HS-27A (cell line): Measurements from ENCODE around the gene HSD17B4.
A peak's percentile ranks its signal among the peaks of the same experiment; 100 is the strongest.
"Not testable (repeated sequence)": the region's sequence is repeated elsewhere in the genome, so short reads cannot be mapped to it uniquely, and the experiment has no call there.

Experiments
- DNase-seq: peaks from one replicate; pipeline ENCODE4 v3.0.0-alpha.2; 2012; ENCODE audit warnings: low read depth, missing footprints

HSD17B4 gene, protein sequence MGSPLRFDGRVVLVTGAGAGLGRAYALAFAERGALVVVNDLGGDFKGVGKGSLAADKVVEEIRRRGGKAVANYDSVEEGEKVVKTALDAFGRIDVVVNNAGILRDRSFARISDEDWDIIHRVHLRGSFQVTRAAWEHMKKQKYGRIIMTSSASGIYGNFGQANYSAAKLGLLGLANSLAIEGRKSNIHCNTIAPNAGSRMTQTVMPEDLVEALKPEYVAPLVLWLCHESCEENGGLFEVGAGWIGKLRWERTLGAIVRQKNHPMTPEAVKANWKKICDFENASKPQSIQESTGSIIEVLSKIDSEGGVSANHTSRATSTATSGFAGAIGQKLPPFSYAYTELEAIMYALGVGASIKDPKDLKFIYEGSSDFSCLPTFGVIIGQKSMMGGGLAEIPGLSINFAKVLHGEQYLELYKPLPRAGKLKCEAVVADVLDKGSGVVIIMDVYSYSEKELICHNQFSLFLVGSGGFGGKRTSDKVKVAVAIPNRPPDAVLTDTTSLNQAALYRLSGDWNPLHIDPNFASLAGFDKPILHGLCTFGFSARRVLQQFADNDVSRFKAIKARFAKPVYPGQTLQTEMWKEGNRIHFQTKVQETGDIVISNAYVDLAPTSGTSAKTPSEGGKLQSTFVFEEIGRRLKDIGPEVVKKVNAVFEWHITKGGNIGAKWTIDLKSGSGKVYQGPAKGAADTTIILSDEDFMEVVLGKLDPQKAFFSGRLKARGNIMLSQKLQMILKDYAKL

DNA sequence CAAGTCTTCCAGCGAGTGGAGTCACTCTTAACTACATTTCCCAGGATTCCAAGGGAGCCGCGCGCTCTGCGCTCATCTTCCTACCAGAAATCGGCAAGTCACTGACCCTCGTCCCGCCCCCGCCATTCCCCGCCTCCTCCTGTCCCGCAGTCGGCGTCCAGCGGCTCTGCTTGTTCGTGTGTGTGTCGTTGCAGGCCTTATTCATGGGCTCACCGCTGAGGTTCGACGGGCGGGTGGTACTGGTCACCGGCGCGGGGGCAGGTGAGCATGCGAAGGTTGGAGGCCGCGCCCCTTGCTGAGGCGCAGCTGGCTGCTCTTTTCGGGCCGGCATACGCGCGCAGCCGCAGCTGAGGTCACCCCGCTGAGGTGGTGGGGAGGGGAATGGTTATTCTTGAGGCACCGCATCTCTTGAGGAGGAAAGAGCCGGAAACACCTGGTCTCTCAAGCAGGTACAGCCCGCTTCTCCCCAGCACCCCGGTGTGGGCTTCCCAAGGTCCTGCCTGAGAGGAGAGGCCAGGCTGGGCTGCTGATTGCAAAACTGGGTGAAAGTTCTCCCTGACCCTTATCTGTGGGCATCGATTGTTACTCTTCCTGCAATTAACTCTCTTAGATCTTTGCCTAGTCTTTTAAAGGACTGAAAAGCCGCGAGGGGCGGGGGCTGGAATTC, at the start of gene HSD17B4:
Gene HSD17B4, plus strand, starts transcription at position 125 of the 667 bp plus-strand sequence. Its CDS starts 79 bp downstream, at position 204.
- DNase-seq, result peak; percentile 51

DNA sequence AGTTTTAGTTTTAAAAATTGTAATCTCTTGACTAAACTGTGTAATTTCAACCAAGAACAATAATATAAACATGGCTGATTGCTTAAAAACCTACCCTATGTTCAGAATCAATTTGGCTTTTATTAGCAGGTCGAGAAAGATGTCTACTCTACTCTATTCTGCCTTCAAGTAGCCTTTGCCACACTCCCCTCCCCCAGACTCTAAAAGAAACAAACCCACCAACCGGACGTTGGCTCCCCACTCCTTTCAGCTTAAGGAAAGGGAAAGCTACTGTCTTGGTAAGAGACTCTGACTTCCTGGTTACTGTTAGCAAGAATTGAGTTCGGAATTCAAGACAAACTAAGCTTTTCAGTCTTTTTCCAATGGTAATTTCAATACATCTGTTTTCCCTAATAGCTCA, 49.7 kb upstream of the HSD17B4 start:
- no peak for DNase-seq

DNA sequence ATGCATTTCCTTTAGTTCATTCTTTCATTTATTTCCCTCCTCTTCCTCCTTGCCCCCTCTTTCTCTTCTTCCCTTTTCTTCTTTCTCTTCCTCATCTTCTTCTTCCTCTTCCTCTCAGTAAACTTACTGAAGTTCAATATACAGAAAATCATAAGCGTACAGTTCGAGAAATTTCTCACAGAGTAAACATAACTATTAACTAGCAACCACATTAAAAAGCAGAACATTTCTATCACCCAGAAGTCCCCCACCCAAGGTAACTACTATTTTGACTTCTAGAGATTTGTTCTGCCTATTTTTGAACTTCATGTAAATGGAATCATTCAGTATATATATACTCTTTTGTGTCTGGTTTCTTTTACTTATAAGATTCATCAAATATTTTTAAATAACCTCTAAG, 48.3 kb upstream of the HSD17B4 start:
- DNase-seq, result no peak

DNA sequence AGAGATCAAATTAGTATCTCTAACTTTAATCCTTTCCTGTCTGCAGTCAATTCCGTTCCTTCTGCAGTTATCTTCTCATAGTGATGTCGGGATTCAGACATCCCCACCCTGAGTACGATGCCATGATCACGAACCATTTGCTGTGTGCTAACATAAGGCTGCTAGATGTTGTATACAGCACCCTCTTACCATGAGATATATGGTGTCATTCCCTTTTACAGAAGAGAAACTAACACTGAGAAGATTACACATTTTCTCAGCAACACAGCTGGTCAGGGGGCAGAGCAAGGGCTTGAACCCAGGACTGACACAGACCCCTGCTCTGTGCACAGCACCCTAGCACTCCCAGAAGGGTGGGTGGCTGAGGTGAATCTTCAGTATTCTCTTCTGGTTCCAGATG, 46.9 kb upstream of the HSD17B4 start:
- DNase-seq, result no peak

DNA sequence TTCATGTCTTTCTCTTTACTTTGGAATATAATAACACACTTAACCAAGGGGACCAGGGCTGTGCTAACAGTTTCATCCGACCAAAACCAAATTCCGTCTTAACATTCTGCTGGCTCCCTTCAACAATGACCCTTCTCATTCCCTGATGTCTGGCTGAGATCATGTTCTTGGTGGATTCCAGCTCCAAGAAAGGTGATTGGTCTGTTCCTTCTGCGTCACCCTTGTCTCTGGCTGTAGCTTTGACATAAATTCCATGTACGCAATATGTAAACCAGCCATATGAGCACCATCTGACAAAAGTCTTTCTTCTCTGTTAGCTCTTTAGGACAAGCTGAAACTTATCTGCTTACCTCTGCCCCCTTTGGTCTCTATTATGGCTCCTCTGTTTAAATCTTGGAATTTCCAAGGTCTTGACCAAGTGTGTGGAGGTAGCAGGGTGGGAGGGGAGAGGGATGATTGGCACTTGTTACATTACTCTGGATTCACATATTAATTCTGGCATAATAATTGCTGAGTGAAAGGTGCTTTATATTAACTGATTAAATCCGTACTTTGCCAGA, 45.7 kb upstream of the HSD17B4 start:
- no peak for DNase-seq

DNA sequence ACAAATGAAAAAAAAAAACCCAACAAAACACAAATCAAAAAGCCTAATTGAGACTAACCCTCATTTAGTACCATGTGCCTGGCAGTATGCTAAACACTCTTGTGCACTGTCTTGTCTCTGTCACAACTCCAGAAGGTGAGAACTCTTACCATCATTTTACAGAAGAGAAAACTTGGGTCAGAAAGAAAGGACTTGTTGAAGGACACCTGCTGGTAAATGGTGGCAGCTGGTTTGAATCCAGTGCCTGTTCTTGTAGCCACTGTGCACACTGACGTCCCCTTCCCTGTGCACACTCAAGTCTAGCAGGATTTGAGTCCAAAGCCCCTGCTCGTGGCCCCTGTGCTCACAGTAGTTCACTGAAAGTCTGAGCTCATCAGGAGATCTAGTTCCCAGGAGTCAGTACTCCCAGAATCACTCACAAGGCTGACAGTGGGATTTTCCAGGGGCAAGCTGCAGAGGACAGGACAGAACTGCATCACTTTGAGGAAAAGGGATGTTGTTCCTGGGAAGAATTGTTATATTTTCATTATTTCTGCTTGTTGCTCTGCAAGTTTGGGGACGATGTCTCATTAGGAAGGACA, 43.0 kb upstream of the HSD17B4 start:
- no peak for DNase-seq

DNA sequence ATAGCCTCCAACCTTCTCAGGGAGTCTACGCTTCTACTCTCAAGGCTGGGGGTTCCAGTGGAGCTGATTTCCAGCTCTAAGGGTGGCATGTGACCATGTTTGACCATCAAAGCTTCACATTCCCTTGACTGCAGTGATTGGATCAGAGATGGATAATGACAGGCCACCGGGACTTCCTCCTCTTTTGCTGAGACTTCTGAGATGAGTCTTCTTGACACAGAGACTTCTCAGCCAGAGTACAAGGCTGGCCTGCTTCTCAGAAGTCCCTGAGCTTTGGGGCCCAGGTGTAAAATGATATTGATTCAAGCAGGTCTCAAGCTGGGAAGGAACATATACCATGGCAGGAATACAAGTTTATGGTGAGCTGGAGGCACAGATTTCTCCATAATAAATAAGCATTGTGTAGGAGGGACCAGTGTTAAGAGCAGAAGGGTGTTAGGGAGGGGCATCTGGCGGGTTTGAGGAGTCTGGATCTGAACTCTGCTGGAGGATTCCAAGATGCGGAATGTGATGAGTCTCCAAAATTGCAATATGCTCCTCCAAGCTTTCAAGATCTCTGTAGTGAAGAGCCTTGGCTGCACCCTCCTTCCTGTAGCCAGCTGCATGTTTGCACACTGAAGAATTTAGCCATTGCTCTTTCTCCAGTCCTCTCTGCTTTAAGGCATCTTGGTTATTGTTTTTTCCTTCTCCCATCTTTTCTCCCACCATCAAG, 41.7 kb upstream of the HSD17B4 start:
- DNase-seq, result no peak

DNA sequence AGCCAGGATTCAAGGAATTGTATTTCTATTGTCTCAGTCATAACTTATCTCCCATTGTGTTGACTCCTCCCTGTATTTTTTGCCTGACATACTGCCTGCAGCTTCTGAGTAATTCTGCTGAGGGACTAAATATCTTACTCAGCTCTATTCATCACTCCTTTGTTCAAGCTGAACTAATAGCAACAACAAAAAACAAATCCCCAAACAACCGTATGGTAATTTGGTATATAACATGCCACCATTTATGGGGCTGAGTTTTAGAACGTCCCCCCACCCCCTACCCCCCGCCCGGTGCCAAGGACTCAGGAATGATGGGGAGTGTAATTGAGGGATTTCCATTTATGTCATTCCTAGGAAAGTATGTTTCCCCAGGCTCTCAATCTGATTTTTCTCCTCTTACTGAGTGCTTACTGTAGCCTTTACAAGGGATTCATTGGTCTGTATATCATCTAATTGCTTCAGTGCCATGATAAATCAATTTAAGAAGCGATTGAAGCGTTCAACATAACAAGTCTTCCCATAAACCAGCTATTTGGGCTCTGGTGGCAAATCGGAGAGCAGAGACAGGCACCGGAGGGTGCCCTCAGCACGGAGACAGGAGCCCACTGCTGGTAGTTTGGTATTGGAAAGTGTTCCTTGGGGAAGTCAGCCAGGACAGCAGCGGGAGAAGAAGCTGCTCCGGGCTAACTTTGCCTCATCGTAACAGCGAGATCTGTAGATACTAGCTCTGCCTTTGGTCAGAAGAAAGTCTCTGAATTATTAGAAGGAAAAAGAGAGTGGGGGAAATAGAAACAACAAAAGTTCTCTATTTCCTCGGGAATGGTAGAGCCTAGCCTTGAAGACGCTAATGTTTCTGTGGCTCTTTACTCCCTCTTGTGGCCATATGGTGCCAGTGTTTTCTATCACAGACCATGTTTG, 40.7 kb upstream of the HSD17B4 start:
- no peak for DNase-seq

DNA sequence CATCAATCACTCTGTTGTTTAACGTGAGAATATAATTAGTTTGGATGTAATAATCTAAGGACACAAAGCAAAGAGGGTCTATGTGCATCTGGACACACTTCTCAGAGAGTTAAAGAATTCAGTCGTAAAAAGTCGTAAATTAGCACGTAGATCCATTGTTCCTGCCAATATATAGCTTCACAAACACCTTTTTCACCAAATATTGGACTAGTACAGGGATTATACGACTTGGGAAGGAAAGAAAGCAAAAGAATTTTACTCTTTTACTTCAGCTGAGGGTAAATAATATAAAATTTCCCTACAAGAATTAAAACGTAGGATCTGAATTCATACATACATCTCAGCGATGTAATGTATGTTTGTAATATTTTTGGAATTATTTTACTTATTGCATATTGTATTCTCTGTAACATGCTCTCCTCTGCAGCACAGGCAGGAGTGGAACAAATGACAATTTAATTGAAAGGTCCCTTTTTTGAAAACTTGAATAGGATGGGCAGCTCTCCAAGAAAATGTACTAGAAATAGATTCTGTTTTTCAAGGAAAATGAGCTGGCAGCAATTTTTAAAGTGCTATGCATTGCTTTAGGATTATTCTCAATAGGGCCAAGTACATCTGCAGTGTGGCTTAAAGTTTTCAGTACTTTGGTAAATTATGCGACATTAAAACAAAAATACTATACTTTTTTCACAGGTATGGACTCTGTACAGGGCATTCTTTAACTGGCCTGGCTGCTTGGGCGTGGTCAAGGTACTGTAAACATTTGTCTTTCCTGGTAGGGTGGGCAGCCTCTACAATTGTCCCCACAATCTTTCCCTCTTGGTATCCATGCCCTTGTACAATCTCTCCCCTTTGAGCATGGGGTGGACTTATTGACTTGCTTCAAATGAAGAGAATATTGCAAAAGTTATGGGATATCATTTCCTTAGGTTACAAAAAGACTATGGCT, 39.7 kb upstream of the HSD17B4 start:
- no peak for DNase-seq

DNA sequence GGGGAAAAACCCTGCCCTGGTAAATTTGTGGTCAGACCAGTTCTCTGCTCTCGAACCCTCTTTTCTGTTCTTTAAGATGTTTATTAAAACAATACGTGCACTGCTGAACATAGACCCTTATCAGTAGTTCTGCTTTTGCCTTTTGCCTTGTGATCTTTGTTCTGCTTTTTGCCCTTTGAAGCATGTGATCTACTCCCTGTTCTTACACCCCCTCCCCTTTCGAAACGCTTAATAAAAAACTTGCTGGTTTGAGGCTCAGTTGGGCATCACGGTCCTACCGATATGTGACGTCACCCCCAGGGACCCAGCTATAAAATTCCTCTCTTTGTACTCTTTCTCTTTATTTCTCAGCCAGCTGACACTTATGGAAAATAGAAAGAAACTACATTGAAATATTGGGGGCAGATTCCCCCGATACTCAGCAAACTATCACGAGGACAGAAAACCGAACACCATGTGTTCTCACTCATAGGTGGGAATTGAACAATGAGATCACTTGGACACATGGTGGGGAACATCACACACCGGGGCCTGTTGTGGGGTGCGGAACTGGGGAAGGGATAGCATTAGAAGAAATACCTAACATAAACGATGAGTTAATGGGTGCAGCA, 38.1 kb upstream of the HSD17B4 start:
- DNase-seq, result not testable (repeated sequence)

DNA sequence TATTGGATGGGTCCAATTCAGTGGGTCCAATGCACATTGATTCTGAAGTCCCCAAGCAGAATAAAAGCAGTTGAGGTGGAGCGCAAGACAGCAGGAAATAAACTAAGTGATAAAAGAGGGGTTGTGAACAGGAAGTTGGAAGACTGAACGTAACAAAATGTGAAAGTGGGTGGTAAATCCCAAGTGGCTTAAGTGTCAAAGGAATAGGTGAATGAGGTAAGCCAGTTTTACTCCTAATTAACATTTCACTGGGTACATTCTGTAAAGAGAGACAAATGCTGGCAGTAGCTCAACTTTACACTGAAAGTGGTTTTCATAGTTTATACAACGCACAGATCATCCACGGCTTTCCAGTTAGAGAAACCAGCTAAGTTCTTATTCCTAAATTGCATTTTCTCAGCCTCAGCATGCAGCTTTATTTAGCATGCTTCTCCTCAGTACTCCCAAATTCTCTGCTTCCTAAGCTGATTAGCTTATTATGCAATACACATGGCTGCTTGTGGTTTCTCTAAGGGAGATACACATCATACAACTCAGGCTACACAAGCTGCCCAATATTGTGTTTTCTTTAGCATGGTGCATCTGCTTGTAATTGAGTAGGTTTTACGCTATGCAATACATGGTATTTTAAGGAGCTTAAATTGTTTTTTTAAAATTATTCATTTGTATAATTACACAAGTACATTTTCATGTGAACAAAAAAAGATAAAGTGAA, 34.2 kb upstream of the HSD17B4 start:
- no peak for DNase-seq

DNA sequence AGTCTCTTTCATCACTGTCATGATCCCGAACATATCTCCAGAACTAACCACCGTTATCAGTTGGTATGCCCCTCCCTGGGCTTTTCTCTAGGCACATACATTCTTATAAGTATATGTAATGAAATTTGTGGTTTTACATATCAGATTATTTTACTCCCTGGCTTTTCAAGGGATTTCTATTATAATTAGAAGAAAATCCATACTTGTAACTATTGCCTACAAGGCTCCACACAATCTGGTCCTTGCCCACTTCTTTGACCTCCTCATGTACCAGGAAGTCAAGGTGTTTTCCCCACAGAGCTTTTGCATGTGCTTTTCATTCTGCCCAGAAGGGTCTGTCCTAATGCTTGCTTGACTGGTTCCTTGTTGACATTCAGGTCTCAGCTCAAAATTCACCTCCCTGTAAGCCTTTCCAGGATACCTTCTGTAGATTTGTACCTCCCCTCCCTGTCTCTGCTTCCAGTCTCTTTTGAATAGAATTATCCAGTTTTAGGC, 33.6 kb upstream of the HSD17B4 start:
- DNase-seq, result no peak

DNA sequence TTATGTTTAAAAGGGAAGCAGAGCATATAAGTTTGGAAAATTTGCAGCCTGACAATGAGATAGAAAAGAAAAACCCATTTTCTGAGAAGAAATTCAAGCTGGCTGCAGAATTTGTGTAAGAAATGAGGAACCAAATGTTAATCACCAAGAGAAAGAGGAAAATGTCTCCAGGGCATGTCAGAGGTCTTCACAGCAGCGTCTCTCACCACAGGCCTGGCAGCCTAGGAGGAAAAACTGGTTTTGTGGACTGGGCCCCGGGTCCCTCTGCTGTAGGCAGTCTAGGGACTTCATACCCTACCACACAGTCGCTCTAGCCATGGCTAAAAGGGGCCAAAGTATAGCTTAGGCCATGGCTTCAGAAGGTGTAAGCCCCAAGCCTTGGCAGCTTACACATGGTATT, 32.1 kb upstream of the HSD17B4 start:
- DNase-seq, result no peak

DNA sequence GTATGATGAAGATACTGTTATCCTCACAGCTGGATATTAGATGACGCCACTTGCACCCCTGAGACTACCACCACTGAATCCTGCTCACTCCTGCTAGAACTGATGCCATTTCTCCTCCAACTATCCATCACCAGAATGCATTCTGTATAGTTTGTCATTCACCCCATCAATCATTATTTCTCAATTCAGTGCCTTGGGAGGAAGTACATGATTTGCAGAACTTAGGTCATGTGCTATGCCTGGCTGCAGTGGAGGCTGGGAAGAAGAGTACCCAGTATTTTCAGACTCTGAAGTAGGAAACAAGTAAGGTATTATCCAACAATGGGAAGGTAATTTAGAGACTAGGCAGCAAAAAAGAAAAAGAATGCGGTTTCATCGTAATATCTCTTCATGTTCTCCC, 26.2 kb upstream of the HSD17B4 start:
- DNase-seq, result no peak

DNA sequence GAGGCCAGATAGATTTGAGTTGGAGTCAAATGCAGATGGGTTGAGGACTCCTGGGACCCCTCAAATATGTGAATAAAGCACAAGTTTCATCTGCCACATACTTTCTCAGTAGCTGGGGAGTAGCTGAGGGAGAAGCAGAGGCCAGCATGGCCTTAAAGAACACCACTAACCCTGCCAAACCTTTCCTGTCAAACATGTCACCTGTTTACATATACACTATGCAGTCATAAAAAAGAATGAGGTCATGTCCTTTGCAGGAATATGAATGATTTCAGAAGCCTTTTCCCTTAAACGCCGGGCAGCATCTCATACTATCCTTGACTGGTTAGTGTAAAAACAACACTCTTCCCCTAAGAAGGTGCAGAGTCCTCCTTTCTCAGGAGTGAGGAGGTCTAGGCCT, 25.2 kb upstream of the HSD17B4 start:
- DNase-seq, result no peak

DNA sequence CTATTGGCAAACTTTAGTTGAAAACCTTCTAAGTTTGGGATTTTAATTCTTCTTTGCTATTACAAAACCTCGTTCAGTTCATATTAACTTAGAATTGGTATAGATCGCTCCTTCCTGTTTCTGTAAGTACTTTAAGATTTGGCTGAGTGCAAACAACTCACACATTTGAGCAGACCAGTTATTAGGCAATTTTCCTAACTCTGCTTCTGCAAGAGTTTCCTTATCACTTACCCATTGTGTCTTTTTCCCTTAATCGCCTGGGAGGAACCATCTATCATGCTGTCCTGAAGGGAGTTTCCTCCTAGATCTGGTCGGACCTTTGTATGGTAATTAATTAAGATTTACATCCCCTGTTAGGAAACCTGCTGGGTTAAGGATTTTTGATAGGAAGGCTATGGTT, 24.7 kb upstream of the HSD17B4 start:
- DNase-seq, result not testable (repeated sequence)

DNA sequence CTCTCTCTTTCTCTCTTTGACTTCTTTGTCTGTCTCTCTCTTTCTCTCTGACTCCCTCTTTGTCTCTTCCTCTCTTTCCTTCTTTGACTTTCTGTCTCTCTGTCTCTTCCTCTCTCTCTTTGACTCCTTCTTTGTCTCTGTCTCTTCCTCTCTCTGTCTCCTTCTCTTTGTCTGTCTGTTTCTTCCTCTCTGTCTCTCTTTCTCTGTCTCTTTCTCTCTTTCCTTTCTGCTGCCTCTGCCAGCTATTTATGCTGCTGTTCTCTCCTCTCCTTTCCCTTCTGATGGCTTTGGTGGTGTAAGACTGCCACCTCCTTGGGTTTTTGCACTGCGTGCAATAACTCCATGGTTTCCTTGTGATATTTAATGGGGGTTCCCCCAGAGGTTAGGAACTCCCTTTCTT, 24.1 kb upstream of the HSD17B4 start:
- DNase-seq, result not testable (repeated sequence)

DNA sequence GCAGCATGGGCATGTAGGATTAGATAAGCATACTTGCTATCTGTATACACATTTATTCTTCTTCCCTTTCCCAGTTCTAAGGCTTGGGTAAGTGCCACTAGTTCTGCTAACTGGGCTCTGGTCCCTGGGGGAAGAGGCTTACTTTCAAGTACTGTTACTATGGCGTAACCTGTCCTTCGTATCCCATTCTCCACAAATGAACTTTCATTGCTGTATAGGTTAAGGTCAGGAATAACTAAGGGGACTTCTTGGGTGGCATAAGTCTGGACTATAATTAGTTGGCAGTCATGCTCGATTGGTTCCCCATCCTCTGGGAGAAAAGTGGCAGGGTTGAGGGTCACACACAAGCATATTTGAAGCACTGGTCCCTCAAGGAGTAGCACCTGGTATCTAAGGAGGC, 23.7 kb upstream of the HSD17B4 start:
- not testable (repeated sequence) for DNase-seq
